Caco-2 (cell line): ENCODE data around the gene SRI. TPM values are rescaled to one million over a fixed set of nuclear protein-coding genes. Genes with fewer than 3 reads are reported as not detected.
A peak's percentile ranks its signal among the peaks of the same experiment; 100 is the strongest.

ENCODE experiments used
- Bru-seq: library from RNA; stranded (reverse); fragments of 400-500 nt; gene quantifications from one replicate; lab custom pipeline; 2021; lab: Mats Ljungman, UMichigan
- BruChase-seq, 2 experiments: library from RNA; stranded (reverse); fragments of 400-500 nt; gene quantifications; one replicate each; lab custom pipeline; 2021; lab: Mats Ljungman, UMichigan
- BruUV-seq: library from RNA; stranded (reverse); fragments of 400-500 nt; replicated peaks from 2 replicates; lab custom pipeline; 2021; lab: Mats Ljungman, UMichigan
- CTCF ChIA-PET: fragments of 300-600 bp; sonication (Branson Sonifier 250); formaldehyde crosslinking; loops from one replicate; lab custom pipeline; 2022; ENCODE audit warnings: antibody characterized with exemption; lab: Charles Lee
- POLR2A ChIA-PET: fragments of 300-600 bp; sonication (Branson Sonifier 250); formaldehyde crosslinking; loops from one replicate; lab custom pipeline; 2022; ENCODE audit warnings: antibody characterized with exemption; lab: Charles Lee
- DNase-seq, 2 experiments: peaks; one replicate each; pipeline versions ENCODE4 v3.0.0 to v3.0.0-alpha.2; 2020 to 2022
- H3K27me3 ChIP-seq: replicated peaks from 2 replicates; pipeline ENCODE4 v1.6.0; 2011; ENCODE audit warnings: low read length; ENCODE audit not compliant: control insufficient read depth, insufficient read depth
- H3K36me3 ChIP-seq: 2 replicates; pipeline ENCODE4 v1.5.1; 2011; ENCODE audit warnings: low read length; ENCODE audit not compliant: control insufficient read depth, insufficient read depth
- H3K4me1 ChIP-seq: fragments of 250-450 bp; sonication (Bioruptor Pico); 2 replicates; pipeline ENCODE4 v1.5.1; 2020; ENCODE audit warnings: mild to moderate bottlenecking
- H3K4me3 ChIP-seq: 2 replicates; pipeline ENCODE4 v1.5.1; 2011; ENCODE audit warnings: low read depth, mild to moderate bottlenecking, control low read depth, low read length
- H3K9me3 ChIP-seq: fragments of 250-450 bp; sonication (Bioruptor Pico); 2 replicates; pipeline ENCODE4 v1.5.1; 2020; ENCODE audit warnings: mild to moderate bottlenecking, moderate library complexity
- H3K27ac Mint-ChIP-seq: one replicate; pipeline ENCODE4 v1.8.0; 2022; ENCODE audit warnings: mixed read lengths; ENCODE audit not compliant: unreplicated experiment
- H3K27me3 Mint-ChIP-seq: one replicate; pipeline ENCODE4 v1.8.0; 2022; ENCODE audit warnings: mixed read lengths; ENCODE audit not compliant: insufficient read depth, unreplicated experiment
- H3K36me3 Mint-ChIP-seq: one replicate; pipeline ENCODE4 v1.8.0; 2022; ENCODE audit warnings: mild to moderate bottlenecking, mixed read lengths; ENCODE audit not compliant: insufficient read depth, unreplicated experiment
- H3K4me1 Mint-ChIP-seq: one replicate; pipeline ENCODE4 v1.8.0; 2022; ENCODE audit warnings: low read depth, mixed read lengths; ENCODE audit not compliant: unreplicated experiment
- H3K4me3 Mint-ChIP-seq: one replicate; pipeline ENCODE4 v1.8.0; 2022; ENCODE audit warnings: mild to moderate bottlenecking, moderate library complexity, mixed read lengths; ENCODE audit not compliant: unreplicated experiment
- H3K9me3 Mint-ChIP-seq: one replicate; pipeline ENCODE4 v1.8.0; 2022; ENCODE audit warnings: mixed read lengths; ENCODE audit not compliant: unreplicated experiment
- intact Hi-C: fragments of 100-400 bp; cut with micrococcal nuclease; formaldehyde crosslinking; loops from one replicate; pipeline ENCODE4 v1.10.0; 2022; ENCODE audit not compliant: unreplicated experiment
- long read RNA-seq: library from polyadenylated mRNA; stranded (forward); transcript quantifications from one replicate; pipeline ENCODE4 v2.0.0, GENCODE V29; 2022
- total RNA-seq: library from RNA; stranded (reverse); gene quantifications from 2 replicates; pipeline ENCODE4 v1.2.3, GENCODE V29; 2022
- TF ChIP-seq, protein P1 (sequence below), 2 experiments: fragments of 200-600 bp in 1 of 2; IDR thresholded peaks; 1 replicate in 1 of 2; 2 replicates in 1 of 2; pipeline versions ENCODE4 v1.5.1 to v1.8.0; 2011 to 2022; ENCODE audit warnings: antibody characterized with exemption in 1 of 2, control low read depth in 1 of 2, inconsistent platforms in 1 of 2, low read depth in 1 of 2, low read length in 1 of 2, mild to moderate bottlenecking in 1 of 2, moderate library complexity in 1 of 2; ENCODE audit not compliant: insufficient read depth in 1 of 2, severe bottlenecking in 1 of 2, unreplicated experiment in 1 of 2

SRI gene, protein sequence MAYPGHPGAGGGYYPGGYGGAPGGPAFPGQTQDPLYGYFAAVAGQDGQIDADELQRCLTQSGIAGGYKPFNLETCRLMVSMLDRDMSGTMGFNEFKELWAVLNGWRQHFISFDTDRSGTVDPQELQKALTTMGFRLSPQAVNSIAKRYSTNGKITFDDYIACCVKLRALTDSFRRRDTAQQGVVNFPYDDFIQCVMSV
- total RNA-seq (93.1 and 103 TPM in 2 replicates), Bru-seq, nascent RNA (percentile 75 among the genes with signal in this experiment), BruChase-seq, experiment 1, labeled RNA remaining after a 2-hour chase (percentile 61 among the genes with signal in this experiment), BruChase-seq, experiment 2, labeled RNA remaining after a 6-hour chase (percentile 73 among the genes with signal in this experiment)
- long read RNA-seq, transcript SRI-201 (8 exons, 2,010 nt), result major isoform, 225 of 242 reads
- long read RNA-seq, partial matches to known transcripts, result 7 of 242 reads
- long read RNA-seq, other reads (novel, unspliced or antisense), result 9 of 242 reads

DNA sequence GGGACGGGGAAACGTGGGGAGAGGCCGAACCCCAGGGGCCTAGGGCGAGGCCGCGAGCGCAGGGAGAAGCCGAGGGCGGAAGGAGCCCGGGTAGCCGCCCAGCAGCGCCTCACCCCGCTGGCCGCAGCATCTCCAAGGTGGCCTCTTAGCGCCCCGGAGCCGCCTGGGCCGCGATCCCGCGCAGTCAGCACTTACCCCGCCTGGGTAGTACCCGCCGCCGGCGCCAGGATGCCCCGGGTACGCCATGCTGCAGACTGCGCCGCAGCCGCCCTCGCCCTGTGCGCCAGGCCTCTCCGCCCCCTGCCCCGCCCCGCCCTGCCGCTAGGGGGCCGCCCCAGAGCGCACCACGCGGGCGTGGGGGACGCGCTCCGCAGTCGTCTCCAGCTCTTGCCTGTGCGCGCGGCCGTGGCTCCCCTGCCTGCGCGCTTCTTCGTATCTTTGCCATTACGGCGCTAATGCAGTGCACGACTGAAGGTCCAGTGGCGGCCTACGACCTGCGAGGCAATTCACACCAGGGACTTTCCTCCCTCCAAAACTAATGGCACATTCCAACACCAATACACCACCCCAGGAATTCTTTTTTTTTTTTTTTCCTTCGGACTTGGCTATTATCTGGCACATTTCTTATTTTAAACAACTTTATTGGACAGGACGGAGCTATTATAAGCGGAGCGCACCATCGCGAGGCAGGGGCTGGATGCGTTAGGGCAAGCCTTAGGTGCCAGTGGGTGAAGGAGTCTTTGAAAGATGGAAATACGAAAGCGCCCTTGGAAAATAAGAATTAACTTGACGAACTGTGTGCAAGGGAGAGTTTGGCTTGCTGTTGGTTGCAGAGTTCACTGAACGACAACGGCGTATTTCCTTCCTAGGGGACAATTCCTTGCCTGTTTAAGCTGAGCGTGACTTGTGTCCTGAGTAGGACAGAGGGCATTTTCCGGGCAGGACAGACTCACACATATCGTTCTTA is at the start of gene SRI:
Gene SRI, minus strand, starts transcription at position 258 of the 967 bp plus-strand sequence. Its CDS starts 12 bp downstream, at position 246.
- Histone ChIP-seq H3K27me3 (no peaks in the 10 kb centered on the region), H3K36me3 (peaks cover 2% of the 10 kb centered on the region; the same call in 1 of the 2 replicates), H3K4me3 (peak within 1 kb of the TSS; percentile 93), H3K9me3 (no peaks in the 10 kb centered on the region), H3K4me1 (peaks cover 20% of the 10 kb centered on the region; the same call in 1 of the 2 replicates)
- TF ChIP-seq, protein P1, sequence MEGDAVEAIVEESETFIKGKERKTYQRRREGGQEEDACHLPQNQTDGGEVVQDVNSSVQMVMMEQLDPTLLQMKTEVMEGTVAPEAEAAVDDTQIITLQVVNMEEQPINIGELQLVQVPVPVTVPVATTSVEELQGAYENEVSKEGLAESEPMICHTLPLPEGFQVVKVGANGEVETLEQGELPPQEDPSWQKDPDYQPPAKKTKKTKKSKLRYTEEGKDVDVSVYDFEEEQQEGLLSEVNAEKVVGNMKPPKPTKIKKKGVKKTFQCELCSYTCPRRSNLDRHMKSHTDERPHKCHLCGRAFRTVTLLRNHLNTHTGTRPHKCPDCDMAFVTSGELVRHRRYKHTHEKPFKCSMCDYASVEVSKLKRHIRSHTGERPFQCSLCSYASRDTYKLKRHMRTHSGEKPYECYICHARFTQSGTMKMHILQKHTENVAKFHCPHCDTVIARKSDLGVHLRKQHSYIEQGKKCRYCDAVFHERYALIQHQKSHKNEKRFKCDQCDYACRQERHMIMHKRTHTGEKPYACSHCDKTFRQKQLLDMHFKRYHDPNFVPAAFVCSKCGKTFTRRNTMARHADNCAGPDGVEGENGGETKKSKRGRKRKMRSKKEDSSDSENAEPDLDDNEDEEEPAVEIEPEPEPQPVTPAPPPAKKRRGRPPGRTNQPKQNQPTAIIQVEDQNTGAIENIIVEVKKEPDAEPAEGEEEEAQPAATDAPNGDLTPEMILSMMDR (IDR thresholded peaks at IDR 0.05; ENCODE audit: insufficient read depth in 1 of 2, low read depth in 1 of 2, low read length in 1 of 2, severe bottlenecking in 1 of 2, unreplicated experiment in 1 of 2), result peak; percentile 60 to 98
- POLR2A ChIA-PET, result no interaction called here
- Mint-ChIP-seq H3K9me3 (no peaks in the 10 kb centered on the region), H3K27ac (peak within 1 kb of the TSS; percentile 90), H3K36me3 (peaks cover 6% of the 10 kb centered on the region), H3K4me3 (peak within 1 kb of the TSS; percentile 75), H3K27me3 (no peaks in the 10 kb centered on the region), H3K4me1 (peaks cover 7% of the 10 kb centered on the region)
- peak; percentile 84 to 93 for DNase-seq
- intact Hi-C loops, result loop anchor here (1.0 kb wide), 1 partner anchor 7 kb away; no protein-coding TSS in a partner anchor
- CTCF ChIA-PET, result interaction anchor here (0.8 to 1.3 kb wide), 2 partner anchors 8 to 125 kb away, joined by 3 to 4 read pairs; no protein-coding TSS in a partner anchor
- BruUV-seq, result no TSS peak

GRCh38 chr7:88269586-88269985 is 49.7 kb upstream of the SRI start:
- peaks cover 12% of the 10 kb centered on the region for H3K9me3 Mint-ChIP-seq
- Histone ChIP-seq H3K4me3 (no peak overlapping the region), H3K9me3 (no peaks in the 10 kb centered on the region), H3K4me1 (no peaks in the 10 kb centered on the region), H3K36me3 (no peaks in the 10 kb centered on the region), H3K27me3 (no peaks in the 10 kb centered on the region)
- H3K27ac Mint-ChIP-seq, result no peak overlapping the region
- TF ChIP-seq, protein P1 (IDR thresholded peaks at IDR 0.05; ENCODE audit: insufficient read depth in 1 of 2, low read depth in 1 of 2, low read length in 1 of 2, severe bottlenecking in 1 of 2, unreplicated experiment in 1 of 2), result no peak
- no peak overlapping the region for H3K4me3 Mint-ChIP-seq
- ChIA-PET POLR2A (no interaction called here), CTCF (no interaction called here)
- no peaks in the 10 kb centered on the region for H3K36me3 Mint-ChIP-seq
- no peaks in the 10 kb centered on the region for H3K27me3 Mint-ChIP-seq
- no TSS peak for BruUV-seq
- DNase-seq, result no peak
- intact Hi-C loops, result no loop called here
- H3K4me1 Mint-ChIP-seq, result no peaks in the 10 kb centered on the region

DNA sequence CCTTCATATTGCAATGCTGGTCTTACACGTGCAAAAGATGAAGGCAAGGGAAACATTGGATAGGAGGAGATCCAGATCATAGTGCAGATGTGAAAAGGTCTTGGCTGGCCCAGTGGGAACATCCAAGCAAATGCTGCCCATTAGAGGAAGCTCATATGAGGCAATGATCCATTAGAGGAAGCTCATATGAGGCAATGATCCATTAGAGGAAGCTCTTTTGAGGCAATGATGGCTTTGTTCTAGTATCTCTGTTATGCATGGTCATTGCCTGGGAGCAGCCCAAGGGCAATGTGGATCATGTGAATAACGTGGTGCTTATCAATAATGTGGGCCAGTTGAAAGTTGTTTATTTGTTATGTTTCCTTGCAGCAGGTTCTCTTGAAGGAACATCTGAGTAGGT is 49.0 kb upstream of the SRI start:
- H3K9me3 ChIP-seq, result no peaks in the 10 kb centered on the region
- peaks cover 12% of the 10 kb centered on the region for H3K9me3 Mint-ChIP-seq
- no peaks in the 10 kb centered on the region for H3K27me3 Mint-ChIP-seq
- BruUV-seq, result no TSS peak
- H3K4me1 Mint-ChIP-seq, result no peaks in the 10 kb centered on the region
- H3K36me3 Mint-ChIP-seq, result no peaks in the 10 kb centered on the region
- POLR2A ChIA-PET, result no interaction called here
- H3K4me1 ChIP-seq, result no peaks in the 10 kb centered on the region
- no peak overlapping the region for H3K27ac Mint-ChIP-seq
- no peak for DNase-seq
- no peaks in the 10 kb centered on the region for H3K36me3 ChIP-seq
- no peak overlapping the region for H3K4me3 Mint-ChIP-seq
- CTCF ChIA-PET, result no interaction called here
- no peaks in the 10 kb centered on the region for H3K27me3 ChIP-seq
- intact Hi-C loops, result no loop called here
- H3K4me3 ChIP-seq, result no peak overlapping the region
- TF ChIP-seq, protein P1 (IDR thresholded peaks at IDR 0.05; ENCODE audit: insufficient read depth in 1 of 2, low read depth in 1 of 2, low read length in 1 of 2, severe bottlenecking in 1 of 2, unreplicated experiment in 1 of 2), result no peak
